HEK293T (cell line): Measurements from ENCODE around the gene EBF3.

Experiments
- CTCF ChIA-PET: fragments of 350-600 bp; formaldehyde crosslinking; extraction: SDS; loops from one replicate; lab custom pipeline; 2021; ENCODE audit warnings: antibody characterized with exemption, inconsistent platforms; lab: Yijun Ruan, JAX
- POLR2A ChIA-PET: fragments of 350-600 bp; formaldehyde crosslinking; extraction: SDS; loops from one replicate; lab custom pipeline; 2020; ENCODE audit warnings: antibody characterized with exemption, inconsistent platforms; lab: Yijun Ruan, JAX
- DNase-seq: peaks from one replicate; pipeline ENCODE4 v3.0.0; 2012; ENCODE audit warnings: mixed read lengths; ENCODE audit errors: extremely low spot score
- ARNT ChIP-seq: fragments of 450-650 bp; IDR thresholded peaks from 2 replicates; pipeline ENCODE4 v1.6.1; 2017; ENCODE audit warnings: mild to moderate bottlenecking
- BHLHE40 ChIP-seq: fragments of 450-650 bp; IDR thresholded peaks from 2 replicates; pipeline ENCODE4 v1.6.1; 2016; ENCODE audit warnings: mild to moderate bottlenecking, moderate library complexity, borderline replicate concordance
- CTBP1 ChIP-seq: fragments of 450-650 bp; IDR thresholded peaks from 2 replicates; pipeline ENCODE4 v1.6.1; 2016; ENCODE audit warnings: borderline replicate concordance
- ELF4 ChIP-seq: fragments of 450-650 bp; IDR thresholded peaks from 2 replicates; pipeline ENCODE4 v1.6.1; 2017; ENCODE audit warnings: antibody characterized with exemption
- FOXA1 ChIP-seq: fragments of 450-650 bp; IDR thresholded peaks from 2 replicates; pipeline ENCODE4 v1.6.1; 2016; ENCODE audit warnings: mild to moderate bottlenecking
- FOXK2 ChIP-seq: fragments of 450-650 bp; IDR thresholded peaks from 2 replicates; pipeline ENCODE4 v1.6.1; 2016; ENCODE audit warnings: mild to moderate bottlenecking
- FOXM1 ChIP-seq: fragments of 450-650 bp; IDR thresholded peaks from 2 replicates; pipeline ENCODE4 v1.6.1; 2017; ENCODE audit warnings: mild to moderate bottlenecking, borderline replicate concordance
- HDGF ChIP-seq: fragments of 450-650 bp; IDR thresholded peaks from 2 replicates; pipeline ENCODE4 v1.6.1; 2017; ENCODE audit warnings: antibody characterized with exemption, borderline replicate concordance
- L3MBTL2 ChIP-seq: fragments of 450-650 bp; conservative IDR thresholded peaks from 2 replicates; pipeline ENCODE4 v1.6.1; 2016; ENCODE audit warnings: mild to moderate bottlenecking
- LEF1 ChIP-seq: fragments of 450-650 bp; IDR thresholded peaks from 2 replicates; pipeline ENCODE4 v1.6.1; 2017; ENCODE audit warnings: mild to moderate bottlenecking, borderline replicate concordance
- NFRKB ChIP-seq: fragments of 450-650 bp; IDR thresholded peaks from 2 replicates; pipeline ENCODE4 v1.6.1; 2016; ENCODE audit warnings: mild to moderate bottlenecking, moderate library complexity
- SP1 ChIP-seq: fragments of 450-650 bp; IDR thresholded peaks from 2 replicates; pipeline ENCODE4 v1.6.1; 2017
- SUZ12 ChIP-seq: fragments of 450-650 bp; IDR thresholded peaks from 2 replicates; pipeline ENCODE4 v1.6.1; 2016; ENCODE audit warnings: mild to moderate bottlenecking
- TARDBP ChIP-seq: fragments of 450-650 bp; IDR thresholded peaks from 2 replicates; pipeline ENCODE4 v1.6.1; 2016
- ZNF384 ChIP-seq: fragments of 450-650 bp; IDR thresholded peaks from 2 replicates; pipeline ENCODE4 v1.6.1; 2016
- TF ChIP-seq, protein P1 (sequence below): fragments of 450-650 bp; IDR thresholded peaks from 2 replicates; pipeline ENCODE4 v1.6.1; 2016

Gene EBF3

DNA sequence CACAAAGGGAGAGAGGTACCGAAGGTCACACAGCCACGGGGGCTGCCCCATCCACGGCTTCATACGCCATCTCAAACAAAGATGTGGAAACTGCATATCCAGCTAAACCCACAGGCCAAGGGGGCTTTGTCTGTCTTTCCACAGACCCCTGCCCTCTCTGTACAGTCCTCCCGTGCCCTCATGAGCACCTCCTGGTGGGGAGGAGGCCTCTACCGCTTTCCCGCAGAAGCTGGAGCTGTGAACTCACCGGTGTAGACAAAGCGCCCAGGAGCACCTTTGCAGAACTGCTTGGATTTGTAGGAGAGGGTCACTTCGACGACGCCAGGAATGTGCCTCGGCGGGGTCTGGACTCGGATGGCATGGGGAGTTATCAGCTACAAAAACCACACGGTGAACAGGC lies 97.2 kb downstream of the EBF3 start:
- ChIA-PET POLR2A (no interaction called here), CTCF (no interaction called here)

GRCh38 chr10:129865960-129866359 lies 98.1 kb downstream of the EBF3 start:
- POLR2A ChIA-PET = no interaction called here
- CTCF ChIA-PET = no interaction called here
- TF ChIP-seq CTBP1 (no peak), ZNF384 (no peak), LEF1 (no peak), SUZ12 (no peak), ARNT (no peak), NFRKB (no peak), TARDBP (no peak), SP1 (no peak), L3MBTL2 (no peak), FOXK2 (no peak), ELF4 (no peak), BHLHE40 (no peak), HDGF (no peak), FOXM1 (no peak), FOXA1 (no peak)
- TF ChIP-seq, protein P1, sequence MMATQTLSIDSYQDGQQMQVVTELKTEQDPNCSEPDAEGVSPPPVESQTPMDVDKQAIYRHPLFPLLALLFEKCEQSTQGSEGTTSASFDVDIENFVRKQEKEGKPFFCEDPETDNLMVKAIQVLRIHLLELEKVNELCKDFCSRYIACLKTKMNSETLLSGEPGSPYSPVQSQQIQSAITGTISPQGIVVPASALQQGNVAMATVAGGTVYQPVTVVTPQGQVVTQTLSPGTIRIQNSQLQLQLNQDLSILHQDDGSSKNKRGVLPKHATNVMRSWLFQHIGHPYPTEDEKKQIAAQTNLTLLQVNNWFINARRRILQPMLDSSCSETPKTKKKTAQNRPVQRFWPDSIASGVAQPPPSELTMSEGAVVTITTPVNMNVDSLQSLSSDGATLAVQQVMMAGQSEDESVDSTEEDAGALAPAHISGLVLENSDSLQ = no peak
- no peak for DNase-seq

More for the DNA sequence above, 97.2 kb downstream of the EBF3 start:
- DNase-seq = no peak
- TF ChIP-seq CTBP1 (no peak), NFRKB (no peak), ELF4 (no peak), L3MBTL2 (no peak), ZNF384 (no peak), HDGF (no peak), SP1 (no peak), FOXM1 (no peak), FOXK2 (no peak), BHLHE40 (no peak), ARNT (no peak), TARDBP (no peak), FOXA1 (no peak), SUZ12 (no peak), LEF1 (no peak)
- TF ChIP-seq, protein P1 = no peak

DNA sequence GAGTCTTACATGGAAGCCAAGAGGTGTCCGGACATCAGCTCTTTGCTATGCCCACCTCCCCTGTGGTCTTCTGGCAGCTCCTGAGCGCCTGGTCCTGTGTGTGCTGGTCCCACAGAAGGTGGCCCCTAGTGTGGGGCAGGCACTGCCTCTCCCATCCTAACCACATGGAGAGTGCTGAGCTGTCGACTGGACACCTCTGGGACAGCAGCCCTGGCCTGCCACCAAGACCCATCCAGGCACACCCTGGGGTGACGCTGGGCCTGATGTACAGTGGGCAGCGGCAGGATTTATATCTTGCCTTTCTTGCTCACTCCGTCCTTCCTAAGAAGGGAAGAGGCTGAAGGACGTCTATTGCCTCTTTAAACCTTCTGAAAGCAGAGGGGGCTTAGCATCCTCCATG lies 98.7 kb downstream of the EBF3 start:
- TF ChIP-seq BHLHE40 (no peak), HDGF (no peak), TARDBP (no peak)
- no peak for DNase-seq
- ChIA-PET POLR2A (no interaction called here), CTCF (no interaction called here)

DNA sequence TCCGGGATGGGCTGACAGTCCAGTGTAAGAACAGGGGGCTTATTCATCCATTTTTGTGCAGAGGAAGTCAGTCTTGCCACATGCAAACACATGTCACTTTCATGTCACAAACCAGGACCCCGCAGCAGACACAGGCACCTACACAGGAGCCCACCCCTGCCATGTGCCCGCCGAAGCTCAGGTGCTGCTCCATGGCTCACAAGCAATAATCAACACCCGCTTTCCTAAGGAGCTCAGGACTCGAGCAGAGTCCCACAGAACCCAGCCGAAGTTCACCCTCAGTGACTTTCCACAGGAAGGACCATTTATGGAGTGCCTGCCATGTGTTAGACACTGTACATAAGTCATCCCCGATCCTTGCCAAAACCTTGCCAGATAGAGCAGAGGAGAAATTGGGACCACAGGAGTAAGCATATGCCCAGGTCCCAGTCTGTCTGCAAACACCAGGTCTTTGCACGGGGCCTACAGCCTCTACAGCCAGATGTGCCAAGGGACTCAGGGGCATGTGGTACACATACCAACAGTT lies 99.4 kb downstream of the EBF3 start:
- CTCF ChIA-PET = no interaction called here

DNA sequence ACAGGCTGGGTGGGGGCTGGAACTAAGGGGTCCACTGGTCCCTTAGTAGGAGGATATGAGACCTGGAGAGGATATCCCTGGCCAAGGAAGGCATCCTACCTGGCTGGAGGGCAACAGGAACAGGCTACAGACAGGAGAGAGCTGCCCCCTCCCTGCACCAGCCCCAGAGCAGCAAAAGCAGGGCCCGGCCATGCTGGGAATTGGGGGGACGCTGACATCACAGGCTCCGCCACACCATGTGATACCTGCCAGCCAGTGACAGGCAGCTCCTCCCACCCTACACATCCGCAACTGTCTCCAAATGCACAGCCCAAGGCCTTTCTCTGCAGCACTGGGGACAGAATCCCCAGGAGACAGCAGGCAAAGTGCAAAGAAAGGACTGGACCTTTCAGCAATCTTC lies 100.0 kb downstream of the EBF3 start:
- ChIA-PET POLR2A (no interaction called here), CTCF (no interaction called here)
- DNase-seq = no peak
- TF ChIP-seq SP1 = no peak
- TF ChIP-seq ARNT = no peak
- TF ChIP-seq HDGF = no peak
- TF ChIP-seq, protein P1 = no peak
- no peak for TF ChIP-seq TARDBP
- TF ChIP-seq FOXK2 = no peak
- TF ChIP-seq FOXA1 = no peak
- TF ChIP-seq CTBP1 = no peak
- no peak for TF ChIP-seq ZNF384
- no peak for TF ChIP-seq SUZ12
- no peak for TF ChIP-seq NFRKB
- no peak for TF ChIP-seq ELF4
- no peak for TF ChIP-seq BHLHE40
- no peak for TF ChIP-seq L3MBTL2

More for the DNA sequence above, 99.4 kb downstream of the EBF3 start:
- POLR2A ChIA-PET = no interaction called here
- no peak for DNase-seq
- TF ChIP-seq ARNT = no peak
- TF ChIP-seq SUZ12 = no peak
- no peak for TF ChIP-seq CTBP1
- no peak for TF ChIP-seq NFRKB
- no peak for TF ChIP-seq FOXK2
- TF ChIP-seq L3MBTL2 = no peak
- TF ChIP-seq, protein P1 = no peak
- no peak for TF ChIP-seq ZNF384
- no peak for TF ChIP-seq FOXM1
- TF ChIP-seq SP1 = no peak
- no peak for TF ChIP-seq BHLHE40
- no peak for TF ChIP-seq LEF1
- no peak for TF ChIP-seq HDGF
- TF ChIP-seq TARDBP = no peak
- TF ChIP-seq ELF4 = no peak

DNA sequence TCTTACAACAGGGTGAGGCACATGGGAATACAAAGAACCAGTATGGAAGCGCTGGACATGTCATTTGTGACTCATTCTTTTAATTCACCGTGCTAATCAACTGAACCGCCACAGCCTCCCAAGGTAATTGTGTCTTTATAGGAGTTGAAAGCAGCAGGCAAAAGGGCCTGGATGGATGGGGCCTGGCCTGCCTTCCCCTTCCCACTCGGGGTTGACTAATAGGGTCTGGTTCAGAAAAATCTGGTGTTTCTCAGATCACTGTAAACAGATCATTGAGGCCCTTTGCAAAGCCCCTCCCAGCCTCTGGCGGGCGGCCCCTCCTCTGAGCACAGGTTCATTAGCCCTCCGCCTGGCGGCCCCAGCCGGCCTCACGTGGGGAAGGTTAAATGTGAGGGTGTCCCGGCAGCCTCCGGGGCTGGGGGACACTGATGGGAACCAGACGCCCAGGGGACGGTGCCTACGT lies 100.8 kb downstream of the EBF3 start:
- CTCF ChIA-PET = no interaction called here
- TF ChIP-seq NFRKB (no peak), CTBP1 (no peak), SP1 (no peak), TARDBP (no peak), HDGF (no peak), SUZ12 (no peak), FOXA1 (no peak)
- POLR2A ChIA-PET = no interaction called here
- DNase-seq = no peak
